ENCODE results near the gene RPL10A.
"Not testable (repeated sequence)": the region's sequence is repeated elsewhere in the genome, so short reads cannot be mapped to it uniquely, and the experiment has no call there.

The RPL10A gene

DNA sequence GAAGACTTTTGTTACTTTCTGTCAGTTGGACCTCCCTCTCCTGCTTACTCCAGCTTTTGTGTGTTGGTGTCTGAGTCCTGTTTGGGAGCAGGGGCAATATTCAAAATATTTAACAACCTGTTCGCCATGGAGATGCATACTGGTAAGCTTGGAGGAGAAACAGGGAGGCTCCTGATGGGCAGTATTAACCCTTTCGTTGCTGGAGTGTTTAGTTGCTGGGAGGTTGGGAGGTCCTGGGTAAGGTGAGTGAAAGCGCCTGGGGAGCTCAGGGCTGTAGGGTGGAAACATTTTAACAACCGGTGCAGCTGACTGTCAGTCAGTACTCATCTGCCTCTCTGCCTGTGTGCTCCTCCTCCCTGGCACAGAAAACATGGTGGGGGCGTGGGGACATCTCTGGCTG is 40.3 kb downstream of the RPL10A start:
- Mint-ChIP-seq H3K9me3 (no peaks in the 10 kb centered on the region), H3K27ac (no peak overlapping the region), H3K27me3 (peaks cover 80% of the 10 kb centered on the region), H3K4me1 (ENCODE audit: low read depth) (peaks cover 8% of the 10 kb centered on the region), H3K4me3 (no peak overlapping the region), H3K36me3 (ENCODE audit: low read depth) (no peaks in the 10 kb centered on the region)
- intact Hi-C loops (cut with micrococcal nuclease), result no loop called here

DNA sequence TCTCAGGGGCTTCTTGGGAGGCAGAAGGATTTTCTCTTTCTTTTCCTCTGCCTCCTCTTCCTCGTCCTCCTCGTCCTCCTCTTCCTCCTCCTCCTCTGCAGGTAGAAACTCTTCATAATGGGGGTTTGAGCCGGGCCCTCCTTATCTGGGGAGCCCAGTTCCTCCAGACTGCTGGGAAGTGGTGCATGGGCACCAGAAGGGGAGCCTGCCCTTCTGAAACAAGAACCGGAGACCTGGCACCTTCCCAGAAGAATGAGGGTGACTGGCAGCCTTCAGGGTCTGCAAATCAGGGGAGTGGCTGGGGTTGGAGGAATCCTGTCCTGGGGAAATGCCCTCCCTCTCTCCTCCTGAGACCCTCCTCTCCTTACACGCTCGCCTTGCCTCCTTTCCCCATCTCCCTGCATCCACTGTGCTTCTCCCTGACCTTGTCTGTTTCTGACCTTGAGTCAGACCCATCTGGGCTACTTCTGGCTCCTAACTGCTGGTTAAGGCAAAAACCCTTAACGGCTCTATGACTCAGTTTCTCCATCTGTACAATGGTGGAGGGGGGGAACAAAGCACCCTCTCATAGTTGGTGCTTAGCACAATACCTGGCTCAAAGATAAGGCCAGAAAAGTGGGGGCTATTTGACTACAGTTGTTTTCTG is 42.8 kb downstream of the RPL10A start:
- H3K27me3 Mint-ChIP-seq, result peaks cover 77% of the 10 kb centered on the region
- peaks cover 8% of the 10 kb centered on the region for H3K4me1 Mint-ChIP-seq (ENCODE audit: low read depth)
- intact Hi-C loops (cut with micrococcal nuclease), result no loop called here
- H3K4me3 Mint-ChIP-seq, result no peak overlapping the region
- H3K27ac Mint-ChIP-seq, result no peak overlapping the region
- H3K9me3 Mint-ChIP-seq, result no peaks in the 10 kb centered on the region
- H3K36me3 Mint-ChIP-seq (ENCODE audit: low read depth), result no peaks in the 10 kb centered on the region

DNA sequence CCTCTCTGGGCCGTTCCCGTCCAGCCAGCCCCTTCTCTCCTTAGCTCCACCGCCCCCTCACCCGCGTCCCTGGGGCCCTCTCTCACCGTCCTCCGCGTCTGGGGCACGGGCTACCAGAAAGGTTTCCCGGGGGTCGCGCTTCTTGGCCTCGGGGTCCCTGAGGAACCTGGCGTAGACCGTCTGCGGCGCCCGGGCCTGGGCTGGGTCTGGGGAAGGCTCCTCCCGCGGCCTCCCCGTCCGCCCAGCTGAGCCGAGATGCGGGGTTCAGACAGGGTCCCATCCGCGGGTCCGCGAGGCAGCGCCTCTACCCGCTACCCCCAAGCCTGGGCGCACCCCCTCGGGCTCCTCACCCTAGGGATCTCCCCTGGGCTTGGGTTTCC is 43.4 kb downstream of the RPL10A start:
- Mint-ChIP-seq H3K36me3 (ENCODE audit: low read depth) (no peaks in the 10 kb centered on the region), H3K27ac (no peak overlapping the region), H3K4me1 (ENCODE audit: low read depth) (peaks cover 8% of the 10 kb centered on the region), H3K27me3 (peaks cover 74% of the 10 kb centered on the region), H3K4me3 (no peak overlapping the region), H3K9me3 (no peaks in the 10 kb centered on the region)
- intact Hi-C loops (cut with micrococcal nuclease), result no loop called here

DNA sequence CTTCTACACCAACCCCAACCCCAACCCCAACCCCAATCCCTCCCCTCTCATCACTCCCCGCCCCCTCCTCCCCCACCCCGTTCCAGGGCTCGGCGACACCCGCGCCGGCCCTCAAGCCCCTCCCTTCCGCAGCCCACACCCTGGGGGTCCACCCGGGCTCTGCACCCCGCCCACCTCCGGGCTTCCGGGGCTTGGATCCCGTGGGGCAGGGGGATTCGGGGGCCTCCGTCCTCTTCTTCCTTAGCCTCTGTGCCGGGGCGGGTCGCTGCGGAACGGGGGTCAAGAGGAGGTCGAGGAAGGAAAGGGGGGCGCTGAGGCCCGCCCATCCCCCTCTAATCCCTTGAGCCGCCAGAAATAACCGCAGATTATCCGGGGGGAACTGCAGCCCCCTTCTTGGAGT is 43.8 kb downstream of the RPL10A start:
- no peak overlapping the region for H3K27ac Mint-ChIP-seq
- no peak overlapping the region for H3K4me3 Mint-ChIP-seq
- H3K27me3 Mint-ChIP-seq, result peaks cover 73% of the 10 kb centered on the region
- no peaks in the 10 kb centered on the region for H3K9me3 Mint-ChIP-seq
- intact Hi-C loops (cut with micrococcal nuclease), result no loop called here
- peaks cover 8% of the 10 kb centered on the region for H3K4me1 Mint-ChIP-seq (ENCODE audit: low read depth)
- H3K36me3 Mint-ChIP-seq (ENCODE audit: low read depth), result no peaks in the 10 kb centered on the region

DNA sequence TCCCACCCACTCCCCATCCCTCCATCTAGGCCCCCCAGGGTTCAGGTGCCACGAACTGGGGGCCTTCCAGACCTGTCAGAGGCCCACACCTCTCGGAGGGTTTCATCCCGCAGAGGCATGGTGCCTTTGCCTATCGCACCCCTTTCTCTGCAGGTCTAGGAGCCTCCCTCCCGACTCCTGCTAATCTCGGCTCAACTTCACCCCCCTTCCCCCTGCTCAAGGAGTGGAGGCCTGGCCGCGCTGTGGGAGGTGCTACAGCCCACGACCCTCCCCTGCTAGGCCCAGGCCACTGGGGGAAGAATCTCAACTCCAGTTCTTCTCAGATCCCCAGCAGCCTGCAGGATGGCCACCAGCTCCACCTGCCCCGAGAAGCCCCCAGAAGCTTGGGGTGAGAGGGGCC is 44.5 kb downstream of the RPL10A start, which contains the start of gene TULP1:
TSS of gene TULP1 (minus strand) at position 157 of the 400 bp plus-strand sequence. CDS start at position 119, 38 bp downstream.
- peaks cover 69% of the 10 kb centered on the region for H3K27me3 Mint-ChIP-seq
- no peak within 1 kb of the TSS for H3K27ac Mint-ChIP-seq
- peaks cover 8% of the 10 kb centered on the region for H3K4me1 Mint-ChIP-seq (ENCODE audit: low read depth)
- H3K9me3 Mint-ChIP-seq, result no peaks in the 10 kb centered on the region
- intact Hi-C loops (cut with micrococcal nuclease), result no loop called here
- H3K4me3 Mint-ChIP-seq, result no peak within 1 kb of the TSS
- H3K36me3 Mint-ChIP-seq (ENCODE audit: low read depth), result no peaks in the 10 kb centered on the region

DNA sequence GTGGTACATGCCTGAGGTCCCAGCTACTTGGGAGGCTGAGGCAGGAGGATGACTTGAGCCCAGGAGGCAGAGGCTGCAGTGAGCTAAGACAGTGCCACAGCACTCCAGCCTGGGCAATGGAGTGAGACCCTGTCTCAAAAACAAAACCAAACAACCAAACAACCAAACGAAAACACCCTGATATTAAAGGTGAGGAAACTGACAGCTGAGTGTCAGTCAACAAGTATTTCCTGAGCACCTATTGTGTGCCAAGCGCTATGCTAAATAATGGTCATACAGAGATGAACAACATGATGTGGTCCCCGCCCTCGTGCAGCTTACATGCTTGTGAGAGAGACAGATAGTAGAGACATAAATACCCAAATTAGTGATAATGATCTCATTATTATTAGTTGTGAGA is 46.4 kb downstream of the RPL10A start:
- Mint-ChIP-seq H3K36me3 (ENCODE audit: low read depth) (no peaks in the 10 kb centered on the region), H3K9me3 (no peaks in the 10 kb centered on the region), H3K27me3 (peaks cover 56% of the 10 kb centered on the region), H3K4me1 (ENCODE audit: low read depth) (peaks cover 8% of the 10 kb centered on the region), H3K4me3 (no peak overlapping the region), H3K27ac (no peak overlapping the region)
- intact Hi-C loops (cut with micrococcal nuclease), result no loop called here

DNA sequence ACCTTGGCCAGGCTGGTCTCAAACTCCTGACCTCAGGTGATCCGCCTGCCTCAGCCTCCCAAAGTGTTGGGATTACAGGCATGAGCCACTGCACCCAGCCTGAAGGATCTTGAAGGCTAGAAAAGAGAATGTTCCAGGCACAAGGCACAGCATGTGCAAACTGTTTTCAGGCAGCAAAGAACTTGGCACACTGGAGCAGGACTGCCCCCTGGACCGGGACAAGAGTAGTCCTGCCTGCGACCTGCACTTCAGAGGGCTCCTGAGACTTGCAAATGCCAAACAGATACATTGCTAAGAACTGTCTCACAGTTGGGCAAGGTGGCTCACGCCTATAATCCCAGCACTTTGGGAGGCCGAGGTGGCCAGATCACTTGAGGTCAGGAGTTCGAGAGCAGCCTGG is 47.7 kb downstream of the RPL10A start:
- H3K36me3 Mint-ChIP-seq (ENCODE audit: low read depth); H3K27ac Mint-ChIP-seq; H3K9me3 Mint-ChIP-seq; intact Hi-C loops (cut with micrococcal nuclease); H3K4me1 Mint-ChIP-seq (ENCODE audit: low read depth); H3K4me3 Mint-ChIP-seq: not testable (repeated sequence)
- peaks cover 54% of the 10 kb centered on the region for H3K27me3 Mint-ChIP-seq

DNA sequence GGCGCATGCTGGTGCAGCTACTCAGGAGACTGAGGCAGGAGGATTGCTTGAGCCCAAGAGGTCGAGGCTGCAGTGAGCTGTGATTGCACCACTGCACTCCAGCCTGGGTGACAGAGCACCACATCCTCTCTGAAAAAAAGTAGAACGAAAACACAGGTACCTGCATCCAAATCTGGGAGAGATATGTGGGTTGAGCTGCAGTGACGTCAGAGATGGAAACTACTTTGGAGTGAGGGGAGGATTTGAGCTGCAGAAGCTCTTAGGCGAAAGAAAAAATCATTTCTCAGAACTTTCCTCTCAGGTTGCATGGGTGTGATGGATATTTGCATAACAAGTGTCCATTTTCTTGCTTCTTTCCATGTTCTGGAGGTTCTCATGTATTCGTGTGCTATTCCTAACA is 48.5 kb downstream of the RPL10A start:
- no peak overlapping the region for H3K4me3 Mint-ChIP-seq
- no peaks in the 10 kb centered on the region for H3K4me1 Mint-ChIP-seq (ENCODE audit: low read depth)
- no peaks in the 10 kb centered on the region for H3K9me3 Mint-ChIP-seq
- peaks cover 48% of the 10 kb centered on the region for H3K27me3 Mint-ChIP-seq
- intact Hi-C loops (cut with micrococcal nuclease), result no loop called here
- no peak overlapping the region for H3K27ac Mint-ChIP-seq
- no peaks in the 10 kb centered on the region for H3K36me3 Mint-ChIP-seq (ENCODE audit: low read depth)

DNA sequence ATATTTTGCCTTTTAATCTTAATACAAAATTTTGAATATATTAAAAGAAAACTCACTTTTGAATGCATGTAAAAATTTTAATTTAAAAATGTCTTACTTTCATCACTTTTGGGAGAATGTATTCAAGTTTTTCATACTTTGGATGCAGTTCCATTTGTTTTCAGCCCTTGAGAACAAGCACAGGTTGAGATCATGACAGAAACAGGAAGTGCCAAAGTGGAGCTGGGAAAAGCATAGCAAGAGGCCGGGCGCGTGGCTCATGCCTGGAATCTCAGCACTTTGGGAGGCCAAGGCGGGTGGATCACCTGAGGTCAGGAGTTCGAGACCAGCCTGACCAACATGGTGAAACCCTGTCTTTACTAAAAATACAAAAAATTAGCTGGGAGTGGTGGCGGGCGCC is 49.8 kb downstream of the RPL10A start:
- H3K4me1 Mint-ChIP-seq (ENCODE audit: low read depth); H3K9me3 Mint-ChIP-seq; intact Hi-C loops (cut with micrococcal nuclease); H3K36me3 Mint-ChIP-seq (ENCODE audit: low read depth); H3K27ac Mint-ChIP-seq; H3K4me3 Mint-ChIP-seq: not testable (repeated sequence)
- H3K27me3 Mint-ChIP-seq, result peaks cover 43% of the 10 kb centered on the region

DNA sequence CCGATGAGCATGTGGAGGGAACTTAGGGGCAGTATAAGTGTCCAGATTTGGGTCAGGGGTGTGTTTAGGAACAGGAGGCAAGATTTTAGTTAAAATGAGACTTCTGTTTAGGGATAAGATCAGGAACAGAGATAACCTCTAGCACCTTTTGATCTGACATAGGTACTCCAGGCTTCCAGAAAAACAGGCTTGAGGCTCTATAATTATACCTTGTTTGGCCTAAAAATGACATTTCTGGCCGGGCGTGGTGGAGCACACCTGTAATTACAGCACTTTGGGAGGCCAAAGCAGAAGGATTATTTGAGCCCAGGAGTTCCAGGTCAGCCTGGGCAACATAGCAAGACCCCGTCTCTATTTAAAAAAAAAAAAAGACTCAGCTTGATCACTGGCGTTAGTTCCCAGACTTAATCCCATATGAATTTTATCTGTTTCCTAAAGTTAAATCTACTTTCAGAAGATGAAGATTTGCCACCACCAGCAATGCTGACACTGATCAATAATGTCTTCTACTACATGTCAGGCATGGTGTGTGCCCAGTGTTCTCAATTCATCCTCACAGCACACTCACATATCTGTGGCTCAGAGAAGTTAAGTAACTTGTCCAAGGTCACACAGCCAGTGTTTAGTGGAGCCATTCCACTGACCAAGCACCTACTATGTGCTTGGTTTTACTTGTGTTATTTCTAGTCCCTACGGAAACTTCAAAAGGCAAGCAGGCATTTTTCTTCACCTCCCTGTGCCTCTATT is 50.5 kb downstream of the RPL10A start:
- intact Hi-C loops (cut with micrococcal nuclease), result no loop called here
- H3K4me1 Mint-ChIP-seq (ENCODE audit: low read depth), result no peaks in the 10 kb centered on the region
- no peaks in the 10 kb centered on the region for H3K36me3 Mint-ChIP-seq (ENCODE audit: low read depth)
- no peak overlapping the region for H3K27ac Mint-ChIP-seq
- no peak overlapping the region for H3K4me3 Mint-ChIP-seq
- no peaks in the 10 kb centered on the region for H3K9me3 Mint-ChIP-seq
- peaks cover 39% of the 10 kb centered on the region for H3K27me3 Mint-ChIP-seq

DNA sequence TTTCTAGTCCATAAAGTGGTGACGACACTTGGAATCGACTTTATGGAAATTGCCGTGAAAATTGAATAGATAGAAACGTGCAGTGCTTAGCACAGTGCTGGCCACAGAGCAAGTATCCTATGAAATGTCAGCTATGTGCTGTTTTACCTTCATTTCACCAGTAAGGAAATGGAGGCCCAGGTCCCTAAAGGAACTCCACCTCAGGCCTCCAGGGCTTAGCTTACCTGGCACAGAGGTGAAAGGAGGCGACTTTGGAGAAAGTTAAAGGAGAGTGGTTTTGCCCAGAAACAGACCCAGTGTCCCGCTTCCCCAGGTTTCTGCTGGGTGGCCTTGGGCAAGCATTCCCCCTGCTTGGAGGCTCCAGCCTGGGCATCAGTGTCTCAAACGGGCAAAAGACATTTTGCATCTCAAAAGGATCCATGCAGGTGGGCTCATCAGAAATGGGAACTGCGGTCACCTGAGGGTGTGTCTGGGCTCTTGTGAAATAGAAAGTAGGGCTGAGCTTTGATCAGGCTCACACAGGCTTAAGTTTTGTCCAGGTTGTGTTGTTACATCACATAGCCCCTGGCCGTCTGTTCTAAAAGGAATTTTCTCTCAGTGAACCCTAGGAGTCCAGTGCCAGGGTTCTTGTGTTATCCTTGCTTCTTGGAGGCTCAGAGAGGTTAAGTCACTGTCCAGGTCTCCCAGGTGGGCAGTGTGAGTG is 51.3 kb downstream of the RPL10A start:
- Mint-ChIP-seq H3K4me3 (no peak overlapping the region), H3K9me3 (no peaks in the 10 kb centered on the region), H3K4me1 (ENCODE audit: low read depth) (no peaks in the 10 kb centered on the region), H3K27ac (no peak overlapping the region), H3K36me3 (ENCODE audit: low read depth) (no peaks in the 10 kb centered on the region), H3K27me3 (peaks cover 37% of the 10 kb centered on the region)
- intact Hi-C loops (cut with micrococcal nuclease), result no loop called here

All from dendritic cell treated with granulocyte-macrophage colony-stimulating factor and Interleukin-4, amounts not matched to agents 40 ng/mL and 50 ng/mL, for 4 days (primary cell).